Bone marrow (tissue), 2 donors: ENCODE data around the gene SQSTM1.
A peak's percentile ranks its signal among the peaks of the same experiment; 100 is the strongest.
"Not testable (repeated sequence)": the region's sequence is repeated elsewhere in the genome, so short reads cannot be mapped to it uniquely, and the experiment has no call there.

Experiments used
- DNase-seq, 2 donors: peaks; one replicate each; lab custom pipeline; 2025; lab: John Stamatoyannopoulos, UW

Gene SQSTM1

DNA sequence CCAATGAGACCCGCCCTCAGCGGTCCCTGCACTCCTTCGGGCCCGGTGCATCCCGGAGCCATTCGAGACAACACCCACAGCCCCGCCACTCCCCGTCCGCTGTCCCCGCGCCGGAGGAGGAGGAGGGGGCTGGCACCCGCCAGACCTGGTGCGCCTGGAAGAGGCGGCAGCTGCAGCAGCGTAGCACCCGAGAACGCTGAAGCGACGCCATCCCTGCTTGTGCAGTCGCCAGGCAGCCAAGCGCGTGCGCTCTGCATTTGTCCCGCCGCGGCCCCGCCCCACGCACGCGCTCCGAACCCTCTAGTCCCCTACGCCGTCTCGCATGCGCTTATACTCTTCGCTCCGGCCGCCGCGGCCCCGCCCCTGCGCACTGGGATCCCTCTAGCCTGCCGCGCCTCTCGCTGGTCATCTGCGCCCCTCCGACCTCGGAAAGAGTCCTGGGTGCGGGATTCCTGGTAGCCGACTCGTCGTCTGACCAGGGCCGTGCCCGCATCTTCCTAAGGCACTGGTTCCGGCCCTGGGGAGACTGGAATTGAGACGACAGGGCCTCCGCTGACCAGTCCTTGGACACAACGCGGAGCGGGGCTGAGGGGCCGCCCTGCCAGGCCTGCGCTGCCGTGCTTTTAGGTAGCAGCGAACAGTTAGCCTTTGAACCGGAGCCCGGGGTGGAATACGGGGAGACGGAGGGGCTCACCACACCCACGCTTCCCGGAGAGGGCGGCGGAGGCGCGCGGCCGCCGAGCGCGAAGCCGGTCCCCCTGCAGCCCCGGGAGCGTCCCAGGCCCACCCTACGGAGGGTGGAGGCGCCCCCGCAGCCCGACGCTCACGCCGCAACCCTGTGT, 38.1 kb downstream of the SQSTM1 start, which contains the start of gene MRNIP:
TSS of gene MRNIP (minus strand) at position 232 of the 842 bp plus-strand sequence. CDS start at position 211, 21 bp downstream.
- peak; percentile 80 to 86 for DNase-seq

DNA sequence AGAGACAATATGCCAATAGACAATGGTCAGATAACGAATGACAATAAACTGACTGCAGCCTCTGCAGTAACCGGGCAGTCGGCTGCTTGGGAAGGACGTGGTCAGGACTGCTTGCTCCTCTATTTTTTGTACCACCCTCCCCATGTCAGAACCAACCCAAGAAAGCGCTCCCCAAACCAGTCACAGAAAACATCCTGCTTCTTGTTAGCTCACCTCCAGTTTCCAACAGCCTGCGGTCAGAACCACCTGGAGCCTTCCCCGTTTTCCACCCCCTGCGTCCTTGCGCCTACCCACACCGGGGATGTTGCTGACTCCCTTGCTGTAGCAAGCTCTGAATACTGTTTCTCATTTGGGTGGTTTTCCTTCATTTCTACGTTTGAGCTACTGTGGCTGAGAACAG, 39.6 kb downstream of the SQSTM1 start:
- no peak for DNase-seq

GRCh38 chr5:179862296-179862695, 41.6 kb downstream of the SQSTM1 start:
- DNase-seq = no peak

DNA sequence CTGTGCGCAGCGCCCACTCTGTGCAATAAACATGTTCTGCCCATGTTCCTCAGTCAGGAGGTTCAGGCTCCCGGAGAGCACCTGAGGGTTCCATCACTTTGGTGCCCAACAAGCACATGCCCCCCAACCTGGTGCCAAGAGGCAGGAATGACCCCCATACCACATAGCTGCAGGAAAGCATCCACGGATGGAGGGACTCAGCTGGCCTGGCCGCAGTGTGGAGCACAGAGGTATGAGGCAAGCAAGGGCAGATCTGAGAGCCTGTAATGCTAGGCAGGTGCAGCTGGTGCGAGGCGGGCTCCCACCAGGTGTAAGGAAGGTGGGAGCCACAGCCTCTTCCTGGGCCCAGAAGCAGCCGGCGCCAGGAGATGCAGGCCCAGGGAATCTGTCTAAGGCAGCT, 42.2 kb downstream of the SQSTM1 start:
- no peak for DNase-seq

GRCh38 chr5:179863449-179864085, 42.9 kb downstream of the SQSTM1 start:
- no peak for DNase-seq

DNA sequence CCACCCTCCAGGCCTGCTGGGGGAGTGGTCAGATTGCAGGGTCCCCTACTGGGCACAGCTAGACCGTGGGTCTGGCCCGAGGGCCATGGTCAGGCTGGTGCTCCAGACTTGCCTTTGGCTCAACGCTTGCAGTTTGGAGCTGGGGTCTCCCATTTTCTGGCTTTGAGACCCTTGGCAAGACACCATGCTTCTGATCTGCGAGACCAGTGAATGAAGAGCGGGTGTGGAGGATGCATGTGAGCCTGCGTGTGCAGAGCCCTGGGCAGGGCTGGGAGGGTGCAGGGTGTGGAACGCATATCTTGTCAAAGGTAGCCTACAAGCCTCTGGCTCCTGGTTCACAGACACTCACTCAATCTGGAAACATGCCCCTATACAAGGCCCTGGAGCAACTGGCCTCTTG, 44.0 kb downstream of the SQSTM1 start:
- no peak for DNase-seq

- no peak for DNase-seq
Observed at GRCh38 chr5:179865491-179866240, 45.0 kb downstream of the SQSTM1 start.

DNA sequence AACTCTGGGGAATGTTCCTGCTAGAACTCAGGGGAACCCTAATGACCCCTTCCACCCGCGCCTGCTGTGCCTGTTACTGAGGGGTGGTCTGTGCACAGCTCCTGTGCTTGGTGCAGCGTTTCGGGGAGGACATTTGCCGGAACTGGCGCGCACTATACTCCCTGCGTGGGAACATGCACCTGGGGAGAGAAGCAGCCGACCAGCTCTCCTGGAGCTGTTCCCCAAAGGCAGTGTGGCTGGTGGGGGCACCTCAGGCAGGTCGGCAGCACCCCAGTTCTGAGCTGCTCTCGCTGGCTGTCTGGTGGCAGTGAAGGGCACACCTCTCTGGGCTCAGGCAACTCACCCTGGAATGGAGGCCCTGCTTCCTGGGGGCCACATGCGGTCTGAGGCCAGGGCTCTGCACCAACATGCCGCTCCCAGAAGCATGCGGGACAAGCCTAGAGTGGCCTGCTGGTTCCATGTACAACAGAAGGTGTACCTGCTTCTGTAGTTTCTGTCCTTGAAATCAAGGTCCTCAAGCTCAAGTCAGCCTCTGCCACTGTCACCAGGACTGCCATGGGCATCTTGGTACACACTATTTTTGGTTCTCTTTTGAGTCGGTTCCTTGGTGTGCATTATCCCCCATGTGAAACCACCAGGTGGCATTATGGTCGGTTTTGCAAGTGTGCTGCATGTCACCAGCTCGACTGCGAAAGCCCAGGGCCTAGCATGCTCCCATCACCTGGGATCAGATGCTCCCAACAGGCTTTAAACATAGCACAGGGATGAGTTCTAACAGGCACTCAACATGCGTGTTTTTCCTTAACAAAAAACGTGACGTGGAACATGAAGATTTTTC, 45.8 kb downstream of the SQSTM1 start:
- DNase-seq = no peak

DNA sequence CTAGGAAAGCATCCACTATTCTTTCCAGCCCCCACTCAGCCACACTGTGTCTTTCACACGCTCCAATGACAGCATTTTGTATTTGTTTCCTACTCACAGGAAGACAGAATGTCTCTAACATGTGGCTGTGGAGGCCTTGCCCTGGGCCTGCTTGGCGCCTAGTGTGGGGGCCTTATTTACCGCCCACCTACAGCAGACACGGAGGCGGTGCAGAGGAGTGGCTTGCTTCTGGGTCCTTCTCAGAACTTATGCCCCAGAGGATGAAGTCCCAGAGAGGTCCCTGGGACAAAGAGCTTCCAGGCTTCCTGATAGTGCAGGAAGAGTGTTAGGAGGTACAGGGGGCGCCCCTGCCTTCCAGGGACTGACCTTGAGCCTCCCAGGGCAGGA, 46.4 kb downstream of the SQSTM1 start:
- no peak for DNase-seq

DNA sequence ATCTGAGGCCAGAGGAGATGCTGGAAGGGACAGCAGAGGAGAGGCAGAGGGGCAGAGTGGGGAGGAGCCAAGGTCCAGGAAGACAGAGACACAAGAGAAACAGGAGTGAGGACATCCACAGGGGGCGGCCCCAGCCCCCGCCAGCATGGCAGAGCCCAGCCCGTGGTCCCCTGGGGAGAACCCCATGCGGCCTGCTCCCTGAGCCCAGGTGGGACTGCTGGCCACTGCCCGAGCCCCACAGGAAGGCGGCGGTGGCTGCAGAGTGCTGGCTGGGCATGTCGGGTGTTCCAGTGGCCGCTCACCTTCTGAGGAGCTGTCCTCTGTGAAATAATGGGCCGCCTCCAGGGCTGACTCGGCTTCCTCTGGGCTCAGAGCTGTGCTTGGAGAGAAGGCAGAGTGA, 46.8 kb downstream of the SQSTM1 start:
- no peak for DNase-seq

DNA sequence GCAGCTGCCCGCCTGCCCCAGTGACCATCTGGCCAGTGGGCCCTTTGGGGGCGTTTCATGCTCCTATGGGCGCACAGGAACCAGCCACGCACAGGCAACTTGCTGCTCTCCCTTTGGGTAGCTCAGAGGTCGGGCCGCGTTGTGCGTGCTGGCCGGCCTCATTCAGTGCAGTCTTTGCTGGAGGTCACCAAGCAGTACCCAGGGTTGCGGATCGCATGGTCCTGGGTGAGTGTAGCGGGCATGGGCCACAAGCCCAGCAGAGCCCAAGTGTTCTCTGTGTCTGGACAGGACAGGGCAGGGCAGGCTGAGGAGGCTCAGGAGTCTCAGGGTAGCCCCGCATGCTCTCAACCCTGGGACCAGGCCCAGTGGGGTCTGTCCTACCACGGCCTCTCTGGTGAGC, 47.8 kb downstream of the SQSTM1 start:
- no peak for DNase-seq

DNA sequence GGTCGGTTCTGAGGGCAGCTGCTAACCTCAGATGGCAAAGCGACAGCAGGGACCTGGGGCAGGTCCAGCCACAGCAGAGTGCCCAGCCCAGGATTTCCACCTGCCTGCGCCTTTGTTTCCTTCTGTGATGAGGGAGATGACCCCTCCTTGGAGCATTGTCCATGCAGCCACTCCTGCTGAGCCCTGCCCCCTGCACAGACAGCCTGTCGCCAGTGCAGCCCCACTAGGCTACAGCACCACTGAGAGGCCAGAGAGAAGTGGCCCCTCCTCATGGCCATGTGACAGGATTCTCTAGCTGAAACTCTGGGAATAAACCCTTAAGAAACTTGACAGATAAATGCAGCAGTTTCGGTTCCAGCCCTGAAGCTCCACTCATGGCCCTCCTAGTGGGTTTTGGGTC, 48.4 kb downstream of the SQSTM1 start:
- DNase-seq = no peak

DNA sequence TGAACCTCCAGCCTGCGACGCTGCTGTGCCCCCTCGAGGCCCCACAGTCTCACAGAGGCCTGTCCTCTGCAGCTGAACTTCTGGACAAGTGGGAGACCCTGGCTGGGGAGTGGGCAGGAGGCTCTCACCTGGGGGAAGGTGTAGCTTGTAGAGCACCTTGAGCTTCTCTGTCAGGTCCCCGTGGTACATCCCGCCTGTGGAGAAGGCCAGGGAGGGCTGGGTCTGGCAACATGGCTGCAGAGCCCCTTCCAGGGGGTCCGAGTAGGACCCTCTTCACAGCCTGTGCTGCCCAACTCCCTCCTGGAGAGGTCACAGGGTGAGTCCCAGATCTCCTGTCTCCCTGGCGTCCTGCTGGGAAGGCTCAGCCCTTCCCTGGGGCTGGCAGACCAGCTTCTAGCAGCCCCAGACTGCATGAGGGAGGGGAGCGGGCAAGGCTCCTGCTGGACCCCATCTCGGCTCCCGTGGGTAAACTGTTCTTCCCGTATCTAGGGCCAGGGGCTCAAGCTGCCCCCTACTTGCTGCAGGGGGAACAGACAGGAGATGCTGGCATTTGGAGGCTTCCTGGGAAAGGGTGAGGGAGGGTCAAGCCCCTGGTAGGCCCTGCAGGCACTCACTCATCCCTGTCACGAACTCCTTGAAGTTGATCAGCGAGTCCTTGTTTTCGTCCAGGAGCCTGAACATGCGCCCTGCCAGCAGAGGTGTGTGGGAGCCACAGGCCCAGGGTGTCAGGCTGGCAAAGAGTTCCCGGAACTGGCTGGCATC, 49.1 kb downstream of the SQSTM1 start:
- DNase-seq = no peak

GRCh38 chr5:179870403-179870903, 49.7 kb downstream of the SQSTM1 start:
- DNase-seq = no peak

DNA sequence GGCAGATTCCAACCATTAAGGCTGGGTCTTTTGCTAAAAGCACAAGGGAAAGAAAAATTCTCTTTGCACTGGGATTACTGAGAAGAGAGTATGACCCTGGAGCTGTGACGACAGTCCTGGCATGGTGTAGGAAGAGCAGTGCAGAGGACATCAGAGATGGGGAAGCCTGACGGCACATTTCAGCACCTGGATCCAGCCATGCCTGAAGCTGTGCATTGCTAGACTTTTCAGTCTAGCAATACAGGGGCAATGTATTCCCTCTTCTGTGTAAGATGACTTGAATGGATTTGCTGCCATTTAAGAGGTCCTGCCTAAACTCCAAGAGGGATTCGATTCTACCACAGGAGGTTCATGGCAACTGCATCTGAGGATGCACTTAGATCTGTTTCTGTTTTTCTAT, 50.2 kb downstream of the SQSTM1 start:
- DNase-seq = no peak

DNA sequence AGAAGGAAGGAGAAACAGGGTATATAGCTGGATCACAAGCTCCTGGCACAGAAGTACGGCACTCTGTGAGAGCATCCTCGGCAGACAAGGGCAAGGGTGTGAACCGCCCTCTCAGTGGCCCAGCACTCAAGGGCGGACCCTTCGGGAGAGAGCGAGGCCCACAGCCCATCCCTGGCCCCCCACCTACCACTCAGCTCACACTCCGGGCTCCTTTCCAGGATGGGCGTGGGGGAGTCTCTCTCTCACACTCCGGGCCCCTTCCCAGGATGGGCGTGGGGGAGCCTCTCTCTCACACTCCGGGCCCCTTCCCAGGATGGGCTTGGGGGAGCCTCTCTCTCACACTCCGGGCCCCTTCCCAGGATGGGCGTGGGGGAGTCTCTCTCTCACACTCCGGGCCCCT, 50.8 kb downstream of the SQSTM1 start:
- not testable (repeated sequence) for DNase-seq

DNA sequence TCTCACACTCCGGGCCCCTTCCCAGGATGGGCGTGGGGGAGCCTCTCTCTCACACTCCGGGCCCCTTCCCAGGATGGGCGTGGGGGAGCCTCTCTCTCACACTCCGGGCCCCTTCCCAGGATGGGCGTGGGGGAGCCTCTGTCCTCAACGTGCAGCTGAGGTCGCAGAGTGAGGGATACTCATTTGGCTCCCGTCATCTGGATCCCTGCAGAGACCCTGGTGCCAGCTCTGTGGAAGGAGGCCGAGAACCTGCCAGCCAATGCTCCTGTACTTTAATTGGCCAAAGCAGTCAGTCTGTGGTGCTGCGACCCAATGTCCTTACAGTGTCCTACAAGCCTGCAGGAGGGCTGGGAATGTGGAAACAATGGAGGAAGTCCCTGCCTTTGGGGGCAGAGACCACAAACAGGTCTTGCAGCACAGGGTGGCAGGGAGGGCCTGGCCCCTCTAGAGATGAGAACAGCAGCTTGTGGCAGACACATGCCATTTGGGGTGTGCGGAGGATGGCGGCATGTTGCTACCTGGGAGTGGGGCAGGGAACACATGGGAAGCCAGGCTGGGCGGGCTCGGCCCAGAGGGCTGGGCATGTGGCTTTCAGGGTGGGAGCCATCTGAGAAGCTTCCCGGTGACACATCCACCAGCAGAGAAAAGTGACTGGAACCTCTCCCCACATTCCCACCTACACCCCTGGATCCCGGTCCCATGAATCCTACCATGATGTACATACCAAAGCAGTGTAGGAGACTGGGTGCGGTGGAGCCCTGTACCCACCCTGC, 51.5 kb downstream of the SQSTM1 start:
- no peak for DNase-seq

DNA sequence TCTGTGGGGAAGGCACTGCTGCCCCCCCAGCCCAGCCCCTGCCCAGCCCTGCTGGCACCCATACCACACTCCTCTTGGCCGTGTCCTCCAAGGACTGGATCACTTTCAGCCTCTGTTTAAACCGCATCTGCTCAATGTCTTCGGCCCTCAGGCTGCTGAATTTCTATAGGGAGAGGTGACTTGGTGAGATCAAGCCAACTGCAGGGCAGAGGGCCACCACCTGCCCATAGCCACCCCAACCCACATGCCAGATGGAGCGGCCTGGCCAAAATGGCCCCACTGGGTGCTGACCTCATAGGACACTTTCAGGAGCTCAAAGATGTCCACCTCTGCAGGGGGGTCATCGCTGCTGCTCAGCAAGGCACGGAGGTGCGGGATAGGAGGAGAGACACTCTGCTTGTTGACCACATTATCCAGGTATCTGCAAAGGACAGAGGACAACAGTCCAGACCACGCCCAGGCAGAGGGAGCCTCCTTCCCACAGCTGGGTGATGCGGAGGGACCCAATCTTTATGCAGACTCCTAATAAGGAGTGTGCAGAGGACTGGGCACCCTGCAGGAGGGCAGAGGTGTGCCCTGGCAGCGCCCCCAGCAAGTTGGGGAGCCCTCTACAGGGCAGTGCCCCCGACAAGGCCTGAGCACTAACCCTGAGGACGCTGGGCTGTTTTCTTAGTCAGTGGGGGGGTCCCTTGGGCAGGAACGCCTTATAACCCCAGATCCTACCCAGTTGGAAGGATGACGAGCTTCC, 52.3 kb downstream of the SQSTM1 start:
- DNase-seq = no peak

DNA sequence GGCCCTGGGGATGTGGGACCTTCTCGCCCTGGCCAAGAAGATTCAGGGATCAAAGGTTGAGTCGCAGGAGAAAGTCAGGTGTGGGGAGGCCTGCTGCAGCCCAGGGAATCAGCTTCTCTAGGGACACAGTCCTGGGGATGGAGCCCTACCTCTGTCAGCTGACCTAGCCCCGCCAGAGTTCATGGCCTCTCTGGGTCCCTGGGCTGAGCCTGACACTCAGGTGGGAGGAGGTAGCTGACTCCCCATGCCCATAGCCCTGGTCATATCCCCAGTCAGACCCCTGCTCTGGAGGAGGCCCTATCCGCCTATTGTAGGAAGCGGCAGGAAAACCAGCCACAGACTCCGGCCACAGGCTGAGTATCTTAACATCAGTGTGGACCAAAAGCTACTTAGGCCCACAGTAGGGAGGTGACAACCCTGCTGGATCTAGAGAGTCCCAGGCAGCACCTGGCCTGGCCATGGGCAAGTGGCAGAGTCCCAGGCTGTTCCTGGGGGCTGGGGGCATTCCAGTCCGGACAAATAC, 52.9 kb downstream of the SQSTM1 start:
- no peak for DNase-seq
